GM23248 (cell line): Measurements from ENCODE around the gene ST3GAL5.

Source experiments
- EZH2 ChIP-seq: fragments of 200-600 bp; sonication (generic); IDR thresholded peaks from 2 replicates; pipeline ENCODE4 v1.6.1; 2018; ENCODE audit warnings: antibody characterized with exemption, mild to moderate bottlenecking; ENCODE audit not compliant: insufficient read depth, poor library complexity, severe bottlenecking
- EZH2phosphoT487 ChIP-seq: fragments of 200-600 bp; sonication (generic); IDR thresholded peaks from 2 replicates; pipeline ENCODE4 v1.6.1; 2018; ENCODE audit warnings: antibody characterized with exemption, moderate library complexity, mild to moderate bottlenecking, low read depth; ENCODE audit not compliant: insufficient read depth

DNA sequence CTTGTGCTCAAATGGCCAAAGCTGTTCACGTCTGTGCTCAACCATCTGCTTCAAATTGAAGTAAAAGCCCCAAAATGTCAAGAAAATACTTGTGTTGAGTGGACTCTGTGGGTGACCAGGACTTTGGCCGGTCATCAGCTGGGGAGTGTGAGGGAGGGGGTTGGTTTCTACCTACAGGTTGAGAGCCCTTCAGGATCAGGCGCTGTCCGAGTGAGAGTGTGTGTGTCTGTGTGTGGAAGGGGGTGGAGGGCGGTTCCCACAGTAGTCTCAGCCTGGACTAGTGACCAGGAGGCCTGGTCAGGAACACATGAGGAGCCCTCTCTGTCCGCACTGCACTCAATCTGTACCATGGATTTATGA, 100.8 kb downstream of the ST3GAL5 start:
- TF ChIP-seq EZH2 (no peak), EZH2phosphoT487 (no peak)
